GM18498 (cell line): ENCODE measurements around the gene TTC17.
A peak's percentile ranks its signal among the peaks of the same experiment; 100 is the strongest.
"Not testable (repeated sequence)": the region's sequence is repeated elsewhere in the genome, so short reads cannot be mapped to it uniquely, and the experiment has no call there.

Experiments
- ATAC-seq: cut with Tn5 transposase; IDR thresholded peaks from one replicate; pipeline ENCODE4 v1.9.1; 2021; ENCODE audit warnings: mild to moderate bottlenecking, moderate library complexity; ENCODE audit not compliant: unreplicated experiment

Gene TTC17

DNA sequence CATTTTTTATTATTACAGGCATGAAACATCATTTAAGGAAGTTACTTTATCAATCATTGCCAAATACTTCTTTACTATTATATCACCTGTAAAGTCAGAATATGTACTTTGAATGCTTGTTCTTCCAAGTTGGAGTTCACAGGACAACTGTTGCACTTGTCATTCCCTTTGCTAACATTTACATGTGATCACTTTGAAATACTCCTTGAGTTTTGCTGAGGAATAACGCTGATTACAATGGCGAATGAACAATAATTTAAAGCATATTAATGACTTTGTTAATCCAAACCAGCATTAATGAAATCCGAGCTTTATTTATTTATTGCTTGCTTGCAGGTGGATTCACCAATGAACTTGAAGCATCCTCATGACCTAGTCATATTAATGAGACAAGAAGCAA, 20.2 kb downstream of the TTC17 start:
- ATAC-seq, result no peak

DNA sequence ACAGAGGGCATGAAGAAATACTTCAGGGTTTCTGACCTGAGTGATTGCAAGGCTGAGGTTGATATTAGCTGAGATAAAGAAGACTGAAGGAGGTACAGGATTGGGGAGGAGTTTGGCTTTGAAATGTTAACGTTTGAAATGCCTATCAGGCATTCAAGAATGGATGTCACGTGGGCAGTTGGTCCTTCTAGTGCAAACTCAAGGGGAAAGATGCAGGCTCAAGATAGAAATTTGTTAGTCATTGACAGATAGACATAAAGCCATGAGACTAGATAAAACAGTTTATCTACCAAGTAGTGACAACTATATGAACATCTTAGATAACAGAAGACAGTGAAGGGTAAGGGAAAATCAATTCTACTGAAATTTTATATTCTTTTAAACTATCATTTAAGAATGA, 23.1 kb downstream of the TTC17 start:
- ATAC-seq, result no peak

DNA sequence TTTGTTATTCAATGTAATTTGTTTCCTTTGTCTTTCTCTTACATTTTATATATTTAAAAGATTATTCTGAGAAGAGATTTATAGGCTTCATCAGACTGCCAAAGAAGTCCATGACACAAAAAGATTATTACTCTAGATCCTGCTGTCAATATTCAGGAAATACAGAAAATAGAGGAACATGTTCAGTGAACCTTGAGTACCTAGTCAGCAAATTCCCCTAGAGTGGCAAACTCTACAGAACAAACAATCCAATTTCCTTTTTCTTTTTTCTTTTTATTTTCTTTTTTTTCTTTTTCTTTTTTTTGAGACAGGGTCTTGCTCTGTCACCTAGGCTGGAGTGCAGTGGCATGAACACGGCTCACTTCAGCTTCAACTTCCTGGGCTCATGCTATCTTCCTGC, 23.9 kb downstream of the TTC17 start:
- no peak for ATAC-seq

DNA sequence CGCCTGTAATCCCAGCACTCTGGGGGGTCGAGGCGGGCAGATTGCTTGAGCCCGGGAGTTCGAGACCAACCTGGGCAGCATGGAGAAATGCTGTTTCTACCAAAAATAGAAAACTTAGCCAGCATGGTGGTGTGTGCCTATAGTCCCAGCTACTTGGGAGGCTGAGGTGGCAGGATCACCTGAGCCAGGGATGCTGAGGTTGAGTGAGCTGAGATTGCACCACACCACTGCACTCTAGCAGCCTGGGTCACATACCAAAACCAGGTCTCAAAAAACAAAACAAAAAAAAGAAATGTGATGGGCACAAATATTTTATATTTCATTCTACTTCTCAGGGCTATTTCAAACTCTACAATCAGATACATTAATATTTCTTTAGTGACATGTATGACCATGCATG, 25.7 kb downstream of the TTC17 start:
- ATAC-seq, result no peak

DNA sequence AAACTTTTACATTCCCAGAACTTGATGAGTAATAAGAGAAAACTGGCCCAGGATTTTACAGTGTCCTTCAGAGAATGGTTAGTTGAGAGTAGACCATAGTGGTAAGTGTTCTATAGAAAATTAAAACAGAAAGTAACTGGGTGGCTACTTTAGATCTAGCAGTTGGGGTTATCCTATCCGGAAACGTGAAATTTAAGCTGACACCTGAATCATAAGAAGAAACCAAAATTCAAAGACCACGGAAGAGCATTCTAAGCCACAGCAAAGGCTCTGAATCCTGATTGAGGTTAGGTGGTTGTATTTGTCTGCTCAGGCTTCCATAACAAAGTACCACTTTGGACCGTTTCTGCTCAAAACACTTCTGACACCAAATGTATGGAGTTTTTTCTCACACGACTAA, 34.0 kb downstream of the TTC17 start:
- no peak for ATAC-seq

DNA sequence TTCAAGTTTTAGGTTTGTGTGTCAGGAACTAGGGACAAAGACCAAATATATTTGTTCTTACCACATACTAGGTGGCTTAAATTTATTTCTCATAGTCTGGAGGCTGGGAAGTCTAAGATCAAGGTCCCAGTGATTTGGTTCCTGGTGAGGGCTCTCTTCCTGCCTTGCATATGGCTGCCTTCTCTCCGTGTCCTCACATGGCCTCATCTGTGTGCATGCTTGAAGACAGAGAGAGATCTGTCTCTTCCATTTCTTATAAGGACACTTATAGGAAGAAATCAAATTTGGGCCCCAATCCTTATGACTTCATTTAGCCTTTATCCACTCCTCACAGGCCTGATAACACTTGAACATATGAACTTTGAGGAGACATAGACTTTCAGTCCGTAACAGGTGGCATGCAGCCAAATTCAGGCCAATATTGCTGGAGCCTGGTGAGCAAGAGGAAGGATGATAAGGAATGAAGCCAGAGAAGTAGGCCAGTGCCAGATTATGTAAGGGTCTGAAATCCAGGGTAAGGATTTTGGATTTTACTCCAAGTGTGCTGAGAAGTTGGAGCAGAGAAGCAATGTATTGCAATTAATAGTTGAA, 35.1 kb downstream of the TTC17 start:
- no peak for ATAC-seq

DNA sequence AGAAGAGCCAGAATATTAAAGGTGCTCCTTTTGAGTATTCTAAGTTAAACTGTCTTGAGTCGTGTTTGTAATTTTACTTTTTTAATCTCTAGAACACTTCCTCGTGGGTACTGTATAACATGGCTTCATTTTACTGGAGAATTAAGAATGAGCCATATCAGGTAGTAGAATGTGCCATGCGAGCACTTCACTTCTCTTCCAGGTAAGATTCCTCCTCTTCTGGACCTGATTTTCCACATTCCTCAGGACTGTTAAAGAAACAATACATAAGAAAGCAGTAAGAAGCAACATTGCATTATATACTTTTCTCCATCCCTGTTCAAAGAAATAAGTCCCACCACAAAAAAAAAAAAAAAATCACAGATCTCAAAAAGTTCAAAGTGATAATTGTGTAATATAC, 37.9 kb downstream of the TTC17 start:
- no peak for ATAC-seq

DNA sequence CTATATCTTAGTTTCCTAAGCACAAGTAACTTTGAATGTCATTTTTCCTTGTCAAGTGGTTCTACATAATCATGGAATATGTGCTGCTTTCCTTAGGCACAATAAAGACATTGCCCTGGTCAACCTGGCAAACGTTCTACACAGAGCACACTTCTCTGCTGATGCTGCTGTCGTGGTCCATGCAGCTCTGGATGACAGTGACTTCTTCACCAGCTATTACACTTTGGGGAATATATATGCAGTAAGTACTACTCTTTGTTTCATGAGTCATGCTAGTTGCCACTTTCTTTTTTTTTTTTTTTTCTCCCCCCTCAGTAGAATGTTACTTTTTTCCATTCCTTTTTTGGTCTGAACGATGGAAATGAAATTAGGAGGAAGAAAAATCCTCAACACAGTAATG, 38.5 kb downstream of the TTC17 start:
- no peak for ATAC-seq

DNA sequence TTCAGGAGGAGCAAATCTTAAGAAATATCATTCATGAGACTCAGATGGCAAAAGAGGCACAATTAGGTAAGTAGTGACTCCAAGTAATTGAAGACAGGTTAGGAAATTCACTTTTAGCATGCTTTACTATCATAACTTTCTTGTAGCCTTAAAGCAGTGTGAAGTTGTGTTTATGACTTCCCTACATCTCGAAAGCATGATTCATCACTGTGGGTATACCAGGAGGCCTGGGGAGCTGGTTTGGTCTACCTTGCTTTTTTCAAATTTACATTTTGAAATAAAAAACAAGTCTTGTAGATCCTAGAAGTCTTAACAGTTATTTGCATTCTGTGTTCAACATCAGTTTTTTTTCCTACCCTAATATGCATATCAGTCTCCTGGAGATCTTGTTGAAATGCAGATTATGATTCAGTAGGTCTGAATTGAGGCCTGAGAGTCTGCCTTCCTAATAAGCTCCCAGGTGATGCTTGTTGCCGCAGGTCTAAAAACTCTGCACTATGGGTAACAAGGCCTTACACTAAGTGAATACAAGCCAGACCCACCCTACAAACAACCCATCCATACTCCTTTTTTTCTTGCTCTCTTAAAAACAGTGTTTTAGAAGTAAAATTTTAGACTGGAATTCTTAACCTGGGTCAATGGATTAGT, 41.4 kb downstream of the TTC17 start:
- ATAC-seq, result no peak

DNA sequence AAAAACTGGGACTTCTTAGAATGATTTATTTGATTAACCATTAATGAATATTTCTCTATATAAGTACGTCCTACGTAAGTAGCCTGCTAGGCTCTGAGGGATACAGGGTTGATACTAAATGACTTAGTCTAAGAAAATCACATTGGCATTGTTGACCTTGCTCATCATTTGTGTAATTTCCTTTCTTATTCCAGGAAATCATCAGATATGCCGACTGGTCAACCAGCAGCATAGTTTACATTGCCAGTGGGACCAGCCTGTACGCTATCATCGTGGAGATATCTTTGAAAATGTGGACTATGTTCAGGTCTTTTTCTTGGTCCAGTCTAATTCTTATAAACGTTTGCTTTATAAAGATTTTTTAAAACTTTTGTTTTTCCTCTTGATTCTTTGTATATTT, 42.5 kb downstream of the TTC17 start:
- ATAC-seq, result no peak

DNA sequence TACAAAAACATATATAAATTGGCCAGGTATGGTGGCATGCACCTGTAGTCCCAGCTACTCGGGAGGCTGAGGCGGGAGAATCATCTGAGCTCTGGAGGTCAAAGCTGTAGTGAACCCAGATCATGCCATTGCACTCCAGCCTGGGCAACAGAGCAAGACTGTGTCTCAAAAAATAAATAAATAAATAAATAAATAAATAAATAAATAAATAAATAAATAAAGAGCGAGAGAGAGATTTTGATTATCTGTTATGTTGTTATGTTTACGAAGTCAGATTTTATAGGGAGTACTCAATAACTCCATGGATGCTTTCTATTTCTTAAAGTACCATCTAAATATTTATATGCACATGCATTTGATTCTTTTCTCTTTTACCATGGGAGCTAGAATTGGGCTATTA, 43.1 kb downstream of the TTC17 start:
- not testable (repeated sequence) for ATAC-seq

DNA sequence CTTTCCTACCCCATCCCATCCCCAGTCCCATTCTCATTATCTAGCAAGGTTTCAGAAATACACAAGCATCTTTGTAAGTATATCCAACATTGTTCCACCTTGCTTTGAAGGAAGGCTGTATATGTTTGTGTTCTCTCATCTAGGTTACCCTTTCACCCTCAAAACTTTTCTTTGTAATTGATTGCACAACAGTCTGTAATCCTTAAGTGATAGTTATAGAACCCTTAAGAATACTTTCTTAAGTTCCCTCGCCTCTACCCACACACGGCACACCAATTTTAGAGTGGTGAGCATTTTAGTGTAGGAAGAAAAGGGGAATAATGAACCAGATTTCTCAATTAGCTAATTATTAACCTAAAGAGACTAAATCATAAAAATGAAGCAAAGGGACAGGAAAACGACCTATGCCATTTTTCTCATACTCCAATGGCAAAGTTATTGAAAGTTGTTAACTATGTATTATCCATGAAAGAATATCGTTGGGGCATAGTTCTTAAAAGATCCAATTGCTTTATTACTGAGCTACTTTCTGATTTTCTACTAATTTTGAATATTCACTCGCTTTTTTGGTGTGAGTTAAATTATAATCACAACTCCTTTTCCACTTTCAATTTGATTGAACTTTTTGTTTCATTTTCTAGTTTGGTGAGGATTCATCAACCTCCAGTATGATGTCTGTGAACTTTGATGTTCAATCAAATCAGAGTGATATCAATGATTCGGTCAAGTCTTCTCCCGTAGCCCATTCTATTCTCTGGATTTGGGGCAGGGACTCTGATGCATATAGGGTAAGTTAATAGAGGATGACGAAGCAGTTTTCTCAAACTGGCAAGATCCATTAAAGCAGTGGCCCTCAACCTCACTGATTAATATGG, 44.9 kb downstream of the TTC17 start:
- ATAC-seq, result no peak

DNA sequence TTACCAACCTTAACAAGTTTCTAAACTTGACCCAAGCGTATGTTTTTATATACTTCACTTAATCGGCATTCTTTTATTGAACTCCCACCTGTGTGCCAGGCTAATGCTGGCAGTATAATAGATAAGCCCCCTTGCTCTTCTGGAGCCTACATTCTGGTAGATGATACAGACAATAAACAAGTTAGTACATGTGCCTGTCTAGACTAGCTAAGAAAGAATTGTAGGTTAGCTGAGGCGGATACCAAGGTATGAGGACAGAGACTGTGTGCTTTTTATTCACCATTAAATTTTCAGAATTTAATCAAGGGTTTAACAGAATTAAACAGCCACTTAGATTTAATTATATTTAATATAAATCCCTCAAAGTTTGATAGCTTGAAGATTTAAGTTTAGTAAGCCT, 45.7 kb downstream of the TTC17 start:
- no peak for ATAC-seq

DNA sequence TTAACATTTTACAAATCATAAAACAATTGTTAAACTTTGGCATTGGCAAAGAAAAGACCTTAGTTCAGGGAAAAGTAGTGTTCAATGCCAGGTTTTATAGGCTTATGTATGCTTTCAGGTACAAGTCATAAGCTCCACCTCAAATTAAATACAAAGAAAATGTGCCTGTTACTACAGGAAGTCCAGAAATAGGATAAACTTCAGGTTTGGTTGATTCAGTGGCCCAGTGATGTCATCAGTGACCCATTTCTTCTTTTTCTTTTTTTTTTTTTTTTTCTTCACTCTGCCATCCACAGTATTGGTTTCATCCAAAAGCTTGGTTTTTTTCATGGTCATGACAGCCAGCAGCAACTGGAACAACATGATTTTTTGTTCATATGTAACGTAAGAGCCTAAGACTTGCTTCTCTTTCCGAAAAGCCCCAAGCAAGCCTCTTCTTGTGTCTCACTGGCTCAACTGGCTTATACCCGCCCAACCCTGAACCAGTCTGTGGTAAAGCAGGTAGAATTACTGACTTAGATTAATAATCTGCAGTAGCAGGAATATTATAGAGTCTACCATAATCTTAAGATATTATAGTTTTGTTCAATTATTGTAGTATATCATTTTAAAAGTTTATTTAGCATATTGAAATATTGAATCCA, 46.2 kb downstream of the TTC17 start:
- ATAC-seq, result no peak

DNA sequence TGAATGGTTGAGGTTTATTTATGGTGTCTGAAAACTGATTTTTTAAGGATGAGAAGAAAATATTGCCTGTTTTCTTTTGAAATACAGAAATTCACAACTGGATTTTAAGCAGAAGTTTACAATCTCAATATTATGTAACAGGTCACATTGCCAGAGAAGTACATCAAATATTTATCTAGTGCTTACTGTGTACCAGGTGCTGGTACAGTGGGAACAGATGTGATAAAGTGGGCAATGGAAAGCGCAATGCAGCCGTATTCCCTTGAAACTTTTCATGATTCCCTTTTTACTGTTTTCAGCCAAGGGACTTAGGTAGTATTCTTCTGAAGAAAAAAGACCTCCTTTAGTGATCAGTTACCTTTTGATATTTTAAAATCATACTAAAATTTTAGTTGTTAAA, 49.6 kb downstream of the TTC17 start:
- ATAC-seq, result no peak

DNA sequence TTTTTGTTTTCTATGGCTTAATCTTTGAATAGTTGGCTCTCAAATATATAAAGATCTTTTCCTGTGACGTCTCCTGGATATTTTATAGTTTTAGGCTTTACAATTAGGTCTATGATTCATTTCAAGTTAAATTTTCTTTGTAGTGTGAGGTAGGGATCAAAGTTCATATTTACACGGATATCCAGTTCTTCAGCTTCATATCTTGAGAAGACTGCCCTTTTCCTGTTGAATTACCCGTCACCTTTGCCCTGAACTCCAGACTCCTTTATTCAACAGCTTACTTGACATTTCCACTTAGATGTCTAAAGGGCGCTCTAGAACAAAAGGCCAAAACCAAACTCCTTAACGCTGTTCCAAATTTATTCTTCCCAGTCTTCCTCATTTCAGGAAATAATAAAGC, 51.7 kb downstream of the TTC17 start:
- no peak for ATAC-seq

DNA sequence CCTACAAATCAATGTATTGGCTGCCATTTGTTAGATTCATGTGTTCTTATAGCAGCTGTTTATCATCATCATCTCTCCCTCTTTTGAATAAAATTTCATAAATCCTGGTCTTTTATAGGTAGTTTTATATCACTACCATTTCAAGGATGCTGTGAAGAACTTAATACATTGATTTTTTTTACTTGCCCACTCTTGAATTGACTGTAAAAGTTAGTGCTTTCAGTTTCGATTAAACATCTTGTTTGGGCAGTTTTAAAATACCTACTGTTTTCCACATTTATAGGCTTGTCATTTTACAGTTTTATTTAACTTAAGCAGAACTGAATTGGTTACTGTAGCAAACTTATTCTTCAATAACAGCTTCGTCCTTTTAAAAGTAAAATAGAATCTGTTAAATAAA, 59.5 kb downstream of the TTC17 start:
- no peak for ATAC-seq

DNA sequence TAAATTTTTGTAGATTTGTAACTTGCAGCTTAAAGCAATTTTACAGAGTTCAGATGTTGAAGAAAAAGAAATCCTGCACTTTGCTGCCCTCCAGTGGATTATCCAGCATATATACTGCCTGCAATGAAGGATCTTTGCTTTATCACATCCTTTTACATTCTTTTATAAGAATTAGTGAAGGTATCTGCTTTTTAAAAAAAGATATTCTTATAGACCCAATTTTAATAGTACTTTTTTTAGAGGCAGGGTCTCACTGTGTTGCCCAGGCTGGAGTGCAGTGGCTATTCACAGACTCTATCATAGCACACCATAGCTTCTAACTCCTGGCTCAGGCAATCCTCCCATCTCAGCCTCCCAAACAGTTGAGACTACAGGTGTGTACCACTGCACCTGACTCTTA, 60.7 kb downstream of the TTC17 start:
- ATAC-seq, result peak; percentile 61

DNA sequence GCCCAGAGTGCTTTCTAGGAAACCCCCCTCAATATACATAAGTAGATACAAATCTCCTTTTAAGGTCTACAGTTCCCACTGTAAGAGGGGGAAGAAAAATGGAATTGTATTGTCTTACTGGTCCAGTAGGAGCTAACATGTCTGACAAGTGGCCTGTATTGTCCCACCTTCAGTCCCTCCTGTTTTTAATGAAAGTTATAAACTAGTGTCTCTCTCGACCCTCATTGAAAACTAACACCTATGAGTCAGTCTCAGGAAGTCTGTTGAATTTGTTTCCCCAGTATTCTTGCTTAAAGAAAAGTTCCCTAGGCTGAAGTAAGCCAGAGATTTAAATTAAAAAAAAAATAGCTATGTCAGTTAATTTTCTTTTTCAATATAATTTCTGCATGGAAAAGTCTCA, 69.3 kb downstream of the TTC17 start:
- ATAC-seq, result no peak

DNA sequence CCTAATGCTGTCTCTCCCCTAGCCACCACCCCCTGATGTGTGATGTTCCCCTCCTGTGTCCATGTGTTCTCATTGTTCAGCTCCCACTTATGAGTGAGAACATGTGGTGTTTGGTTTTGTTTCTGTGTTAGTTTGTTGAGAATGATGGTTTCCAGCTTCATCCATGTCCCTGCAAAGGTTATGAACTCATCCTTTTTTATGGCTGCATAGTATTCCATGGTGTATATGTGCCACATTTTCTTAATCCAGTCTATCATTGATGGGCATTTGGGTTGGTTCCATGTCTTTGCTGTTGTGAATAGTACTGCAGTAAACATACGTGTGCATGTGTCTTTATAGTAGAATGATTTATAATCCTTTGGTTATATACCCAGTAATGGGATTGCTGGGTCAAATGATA, 72.2 kb downstream of the TTC17 start:
- ATAC-seq, result not testable (repeated sequence)

DNA sequence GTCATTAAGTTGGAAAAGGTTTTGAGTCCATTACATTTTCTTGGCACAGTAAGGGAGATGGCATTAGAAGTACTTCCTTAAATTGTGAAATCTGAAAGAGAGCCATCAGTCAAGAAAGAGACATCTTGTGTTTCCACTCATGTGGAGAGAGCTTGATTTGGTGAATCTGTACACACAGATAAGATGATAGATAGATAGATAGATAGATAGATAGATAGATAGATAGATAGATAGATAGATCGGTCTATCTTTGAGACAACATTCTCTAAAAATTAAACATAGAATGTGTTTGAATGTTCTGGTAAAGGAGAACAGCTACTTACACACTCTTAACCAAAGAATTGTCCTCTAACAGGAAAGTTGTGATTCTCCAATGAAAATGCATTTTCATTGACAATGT, 76.2 kb downstream of the TTC17 start:
- no peak for ATAC-seq

DNA sequence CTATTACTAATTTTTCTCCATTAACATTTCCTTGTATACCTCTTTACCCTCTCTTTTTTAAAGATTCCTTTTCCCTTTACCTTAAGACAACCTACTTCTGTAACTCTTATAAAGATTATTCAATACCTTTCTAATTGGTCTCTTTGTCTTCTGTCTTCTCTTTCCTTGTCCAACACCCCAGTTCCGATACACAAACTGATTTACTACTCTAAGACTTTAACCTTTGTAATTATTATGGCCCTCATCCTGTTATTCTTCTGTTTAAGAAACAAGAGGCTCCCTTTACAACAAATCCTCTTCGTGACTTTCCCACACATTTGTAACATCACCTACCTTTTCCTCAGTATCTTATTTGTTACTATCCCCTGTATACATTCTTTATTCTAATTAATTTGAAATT, 81.8 kb downstream of the TTC17 start:
- ATAC-seq, result no peak
